A673 (cell line): ENCODE results near the gene EOMES. TPM values are rescaled to one million over a fixed set of nuclear protein-coding genes. Genes with fewer than 3 reads are reported as not detected.
A peak's percentile ranks its signal among the peaks of the same experiment; 100 is the strongest.

ENCODE experiments used
- BruUV-seq: library from RNA; stranded (reverse); fragments of 400-500 nt; replicated peaks from 2 replicates; lab custom pipeline; 2021; lab: Mats Ljungman, UMichigan
- CTCF ChIA-PET: fragments of 300-600 bp; sonication (Branson Sonifier 250); formaldehyde crosslinking; loops from one replicate; lab custom pipeline; 2022; ENCODE audit warnings: antibody characterized with exemption; lab: Charles Lee
- POLR2A ChIA-PET: fragments of 300-600 bp; sonication (Branson Sonifier 250); formaldehyde crosslinking; loops from one replicate; lab custom pipeline; 2022; ENCODE audit warnings: antibody characterized with exemption; ENCODE audit not compliant: low non-redundant PET; lab: Charles Lee
- DNase-seq: peaks from one replicate; pipeline ENCODE4 v3.0.0-alpha.2; 2015; ENCODE audit warnings: low spot score
- H3K27ac ChIP-seq: fragments of 200-600 bp; sonication (generic); 2 replicates; pipeline ENCODE4 v1.5.1; 2016; ENCODE audit warnings: mixed run types, low read depth, mild to moderate bottlenecking, mixed read lengths, antibody characterized with exemption, low read length; ENCODE audit not compliant: poor library complexity, severe bottlenecking
- H3K27me3 ChIP-seq: fragments of 200-600 bp; sonication (generic); replicated peaks from 2 replicates; pipeline ENCODE4 v1.6.1; 2017; ENCODE audit warnings: mixed run types, low read depth, mild to moderate bottlenecking, mixed read lengths, antibody characterized with exemption, low read length; ENCODE audit not compliant: insufficient read depth, poor library complexity
- H3K36me3 ChIP-seq: fragments of 200-600 bp; sonication (generic); 2 replicates; pipeline ENCODE4 v1.6.1; 2016; ENCODE audit warnings: mixed run types, mild to moderate bottlenecking, mixed read lengths, antibody characterized with exemption, low read length; ENCODE audit not compliant: insufficient read depth, poor library complexity, severe bottlenecking
- H3K4me1 ChIP-seq: fragments of 200-600 bp; sonication (generic); 2 replicates; pipeline ENCODE4 v1.6.1; 2017; ENCODE audit warnings: mixed run types, mild to moderate bottlenecking, mixed read lengths, antibody characterized with exemption, low read length; ENCODE audit not compliant: insufficient read depth, poor library complexity, severe bottlenecking
- H3K4me3 ChIP-seq: fragments of 200-600 bp; sonication (generic); 2 replicates; pipeline ENCODE4 v1.5.1; 2016; ENCODE audit warnings: low read depth, mixed run types, mild to moderate bottlenecking, mixed read lengths, low read length; ENCODE audit not compliant: poor library complexity, severe bottlenecking
- H3K9me3 ChIP-seq: fragments of 200-600 bp; sonication (generic); 2 replicates; pipeline ENCODE4 v1.6.1; 2016; ENCODE audit warnings: mixed run types, low read depth, mild to moderate bottlenecking, mixed read lengths, antibody characterized with exemption, low read length; ENCODE audit not compliant: poor library complexity, severe bottlenecking
- CTCF ChIP-seq: fragments of 300-800, 200-600 bp; sonication (generic); conservative IDR thresholded peaks from 2 replicates; pipeline ENCODE4 v1.5.1; 2017; ENCODE audit warnings: low read depth, mild to moderate bottlenecking, antibody characterized with exemption, low read length, moderate library complexity, mixed read lengths
- EZH2 ChIP-seq: fragments of 200-600 bp; sonication (generic); IDR thresholded peaks from 2 replicates; pipeline ENCODE4 v1.6.1; 2017; ENCODE audit warnings: borderline replicate concordance, low read depth, mild to moderate bottlenecking, mixed read lengths, antibody characterized with exemption, low read length; ENCODE audit not compliant: poor library complexity, severe bottlenecking
- intact Hi-C: fragments of 100-400 bp; cut with micrococcal nuclease; formaldehyde crosslinking; loops from one replicate; pipeline ENCODE4 v1.10.0; 2022; ENCODE audit not compliant: unreplicated experiment
- total RNA-seq: library from RNA; stranded (reverse); gene quantifications from 2 replicates; pipeline ENCODE4 v1.2.3, GENCODE V29; 2021

EOMES gene
- total RNA-seq, 1 experiment from 2014 or later: not detected

GRCh38 chr3:27669591-27669990, 52.5 kb downstream of the EOMES start:
- Histone ChIP-seq H3K4me1 (peaks cover 2% of the 10 kb centered on the region), H3K4me3 (no peak overlapping the region), H3K27me3 (no peaks in the 10 kb centered on the region), H3K9me3 (no peaks in the 10 kb centered on the region), H3K27ac (no peak overlapping the region), H3K36me3 (no peaks in the 10 kb centered on the region)
- ChIA-PET CTCF (no interaction called here), POLR2A (no interaction called here)
- BruUV-seq: no TSS peak
- no peak for TF ChIP-seq CTCF
- no peak for TF ChIP-seq EZH2
- intact Hi-C loops: no loop called here
- no peak for DNase-seq

GRCh38 chr3:27667751-27668150, 54.4 kb downstream of the EOMES start:
- ChIA-PET POLR2A (no interaction called here), CTCF (no interaction called here)
- no peaks in the 10 kb centered on the region for H3K27me3 ChIP-seq
- no peaks in the 10 kb centered on the region for H3K36me3 ChIP-seq
- H3K4me1 ChIP-seq: peaks cover 2% of the 10 kb centered on the region
- H3K27ac ChIP-seq: no peak overlapping the region
- no peak for DNase-seq
- no peak overlapping the region for H3K4me3 ChIP-seq
- intact Hi-C loops: no loop called here
- no peak for TF ChIP-seq EZH2
- no peak for TF ChIP-seq CTCF
- BruUV-seq: no TSS peak
- H3K9me3 ChIP-seq: no peaks in the 10 kb centered on the region

- no peak for TF ChIP-seq EZH2
- TF ChIP-seq CTCF: 0 out of 2 replicates have a peak, but pooled peaks have one; percentile 15
- no peaks in the 10 kb centered on the region for H3K36me3 ChIP-seq
- ChIA-PET POLR2A (no interaction called here), CTCF (no interaction called here)
- H3K27me3 ChIP-seq: no peaks in the 10 kb centered on the region
- intact Hi-C loops: no loop called here
- no peak overlapping the region for H3K27ac ChIP-seq
- peaks cover 2% of the 10 kb centered on the region for H3K4me1 ChIP-seq
- no TSS peak for BruUV-seq
- no peaks in the 10 kb centered on the region for H3K9me3 ChIP-seq
- peak; percentile 72 for DNase-seq
- no peak overlapping the region for H3K4me3 ChIP-seq
These were observed 55.4 kb downstream of the EOMES start for GRCh38 chr3:27666708-27667107.
